HEK293T (cell line): ENCODE results near the gene TSPAN12.
"Not testable (repeated sequence)": the region's sequence is repeated elsewhere in the genome, so short reads cannot be mapped to it uniquely, and the experiment has no call there.

Source experiments
- ARNT ChIP-seq: fragments of 450-650 bp; IDR thresholded peaks from 2 replicates; pipeline ENCODE4 v1.6.1; 2017; ENCODE audit warnings: mild to moderate bottlenecking
- BHLHE40 ChIP-seq: fragments of 450-650 bp; IDR thresholded peaks from 2 replicates; pipeline ENCODE4 v1.6.1; 2016; ENCODE audit warnings: mild to moderate bottlenecking, moderate library complexity, borderline replicate concordance
- ELF4 ChIP-seq: fragments of 450-650 bp; IDR thresholded peaks from 2 replicates; pipeline ENCODE4 v1.6.1; 2017; ENCODE audit warnings: antibody characterized with exemption
- FOXA1 ChIP-seq: fragments of 450-650 bp; IDR thresholded peaks from 2 replicates; pipeline ENCODE4 v1.6.1; 2016; ENCODE audit warnings: mild to moderate bottlenecking
- FOXK2 ChIP-seq: fragments of 450-650 bp; IDR thresholded peaks from 2 replicates; pipeline ENCODE4 v1.6.1; 2016; ENCODE audit warnings: mild to moderate bottlenecking
- FOXM1 ChIP-seq: fragments of 450-650 bp; IDR thresholded peaks from 2 replicates; pipeline ENCODE4 v1.6.1; 2017; ENCODE audit warnings: mild to moderate bottlenecking, borderline replicate concordance
- HDGF ChIP-seq: fragments of 450-650 bp; IDR thresholded peaks from 2 replicates; pipeline ENCODE4 v1.6.1; 2017; ENCODE audit warnings: antibody characterized with exemption, borderline replicate concordance
- NFRKB ChIP-seq: fragments of 450-650 bp; IDR thresholded peaks from 2 replicates; pipeline ENCODE4 v1.6.1; 2016; ENCODE audit warnings: mild to moderate bottlenecking, moderate library complexity
- PKNOX1 ChIP-seq: fragments of 450-650 bp; IDR thresholded peaks from 2 replicates; pipeline ENCODE4 v1.6.1; 2016
- SP1 ChIP-seq: fragments of 450-650 bp; IDR thresholded peaks from 2 replicates; pipeline ENCODE4 v1.6.1; 2017
- SUZ12 ChIP-seq: fragments of 450-650 bp; IDR thresholded peaks from 2 replicates; pipeline ENCODE4 v1.6.1; 2016; ENCODE audit warnings: mild to moderate bottlenecking
- TARDBP ChIP-seq: fragments of 450-650 bp; IDR thresholded peaks from 2 replicates; pipeline ENCODE4 v1.6.1; 2016
- ZNF384 ChIP-seq: fragments of 450-650 bp; IDR thresholded peaks from 2 replicates; pipeline ENCODE4 v1.6.1; 2016

- not testable (repeated sequence) for TF ChIP-seq SP1, FOXA1, ELF4, SUZ12, FOXM1, PKNOX1, FOXK2, ARNT, ZNF384, BHLHE40, TARDBP, HDGF, NFRKB
Observed at GRCh38 chr7:120779078-120779477, 78.9 kb downstream of the TSPAN12 start.
